T47D (cell line): ENCODE measurements around the gene DIPK1A.

Experiments
- DNase-seq, 2 experiments: peaks; one replicate each; pipeline versions ENCODE4 v3.0.0 to v3.0.0-alpha.2; 2011 to 2012; ENCODE audit warnings: low read depth in 1 of 2, low spot score in 1 of 2
- JUND ChIP-seq: IDR thresholded peaks from 2 replicates; pipeline ENCODE4 v1.6.1; 2012; ENCODE audit warnings: low read depth
- in situ Hi-C: cut with HindIII; loops from 2 replicates; pipeline ENCODE4 v1.10.0; 2016; ENCODE audit warnings: low sequenced_read_pairs, low pct_unique_long_range_greater_than_20kb

The DIPK1A gene

GRCh38 chr1:92957030-92957734 is 4.1 kb downstream of the DIPK1A start:
- TF ChIP-seq JUND: no peak
- no peak for DNase-seq
- in situ Hi-C loops: no loop called here

- no peak for TF ChIP-seq JUND
- no peak for DNase-seq
- in situ Hi-C loops: no loop called here
Measured at GRCh38 chr1:92956254-92957029, 4.8 kb downstream of the DIPK1A start.

GRCh38 chr1:92953491-92953890 is 7.8 kb downstream of the DIPK1A start:
- no peak for TF ChIP-seq JUND
- no peak for DNase-seq
- in situ Hi-C loops: no loop called here

GRCh38 chr1:92952714-92953113 is 8.5 kb downstream of the DIPK1A start:
- TF ChIP-seq JUND: no peak
- no peak for DNase-seq
- in situ Hi-C loops: no loop called here

- TF ChIP-seq JUND: no peak
- peak in 1 of 2 experiments; percentile 7 for DNase-seq
- in situ Hi-C loops: no loop called here
Measured at GRCh38 chr1:92951141-92951582, 10.1 kb downstream of the DIPK1A start.

- no peak for DNase-seq
Measured at GRCh38 chr1:92949937-92950817, 11.1 kb downstream of the DIPK1A start.

GRCh38 chr1:92948071-92948470 is 13.2 kb downstream of the DIPK1A start:
- no peak for DNase-seq
- TF ChIP-seq JUND: no peak
- in situ Hi-C loops: no loop called here

More at GRCh38 chr1:92949937-92950817, 11.1 kb downstream of the DIPK1A start:
- in situ Hi-C loops: no loop called here
- no peak for TF ChIP-seq JUND

- in situ Hi-C loops: no loop called here
- DNase-seq: no peak
- TF ChIP-seq JUND: no peak
Measured at GRCh38 chr1:92945748-92946270, 15.5 kb downstream of the DIPK1A start.

GRCh38 chr1:92944901-92945747 is 16.1 kb downstream of the DIPK1A start:
- DNase-seq: no peak
- TF ChIP-seq JUND: no peak
- in situ Hi-C loops: no loop called here

- in situ Hi-C loops: no loop called here
- TF ChIP-seq JUND: no peak
- DNase-seq: no peak
Measured at GRCh38 chr1:92943502-92943847, 17.8 kb downstream of the DIPK1A start.

- in situ Hi-C loops: no loop called here
- TF ChIP-seq JUND: no peak
- no peak for DNase-seq
Measured at GRCh38 chr1:92940541-92940940, 20.7 kb downstream of the DIPK1A start.

- DNase-seq: no peak
- no peak for TF ChIP-seq JUND
- in situ Hi-C loops: no loop called here
Measured at GRCh38 chr1:92937731-92938130, 23.5 kb downstream of the DIPK1A start.
